Left cardiac atrium (tissue), 2 donors: Measurements from ENCODE around the gene SRGAP1. TPM values are rescaled to one million over a fixed set of nuclear protein-coding genes. Genes with fewer than 3 reads are reported as not detected.

Source experiments
- total RNA-seq, 2 donors: library from RNA; stranded (reverse); fragmentation: NEBNext Ultra II Directional; extraction: Animal tissue kit (Norgen Biotek cat#: 25700); gene quantifications; one replicate each; pipeline ENCODE4 v1.2.1, GENCODE V29; 2021
- donor health status: DM: no; HTN: yes; CAD: no; lungs with severe emphysema.
- donor health status: DM: yes; HTN: yes; CAD: no.

The SRGAP1 gene
- total RNA-seq, 2 donors from 2014 or later = 4.3 to 5.5 TPM

Other genes starting within 250 kb of the SRGAP1 start
- 10 to 100 TPM; 35.3 to 45.3 TPM for gene DPY19L2, start 176.2 kb upstream of the SRGAP1 start, total RNA-seq
- 10 to 100 TPM; 14.1 to 15.2 TPM for gene RXYLT1, start 64.8 kb upstream of the SRGAP1 start, total RNA-seq